GM12878 (cell line): Measurements from ENCODE around the gene PROX1. TPM values are rescaled to one million over a fixed set of nuclear protein-coding genes. Genes with fewer than 3 reads are reported as not detected.

ENCODE experiments used
- ATAC-seq: fragments of 200-7000 bp; cut with Tn5 transposase; 3 replicates; pipeline ENCODE4 v1.9.1; 2020; ENCODE audit warnings: mild to moderate bottlenecking, moderate library complexity
- BruUV-seq: library from RNA; stranded (reverse); fragments of 400-500 nt; replicated peaks from 2 replicates; lab custom pipeline; 2021; lab: Mats Ljungman, UMichigan
- CTCF ChIA-PET: fragments of 300-600 bp; sonication (Branson Sonifier 250); formaldehyde crosslinking; extraction: SDS; loops from one replicate; lab custom pipeline; 2021; ENCODE audit warnings: inconsistent platforms; lab: Yijun Ruan, JAX
- POLR2A ChIA-PET: fragments of 350-600 bp; formaldehyde crosslinking; extraction: SDS; loops from one replicate; lab custom pipeline; 2021; ENCODE audit warnings: inconsistent platforms; lab: Charles Lee
- RAD21 ChIA-PET: fragments of 300-600 bp; sonication (Branson Sonifier 250); formaldehyde crosslinking; loops from one replicate; lab custom pipeline; 2023; ENCODE audit warnings: antibody characterized with exemption; ENCODE audit not compliant: unreplicated experiment; lab: Charles Lee
- SMC1A ChIA-PET: fragments of 300-600 bp; sonication (Branson Sonifier 250); formaldehyde crosslinking; loops from one replicate; lab custom pipeline; 2023; ENCODE audit not compliant: unreplicated experiment, uncharacterized antibody; lab: Charles Lee
- DNase-seq: peaks from one replicate; pipeline ENCODE4 v3.0.0-alpha.2; 2011; ENCODE audit warnings: low read depth, low spot score
- FAIRE-seq: peaks from 3 replicates; lab custom pipeline; 2011; peaks lifted over from hg19 to GRCh38; lab: Jason Lieb, UNC
- H2AFZ ChIP-seq: 2 replicates; pipeline ENCODE4 v1.6.0; 2011; ENCODE audit warnings: low read depth, low read length, control low read depth; ENCODE audit not compliant: control insufficient read depth
- H3K27ac ChIP-seq: 2 replicates; pipeline ENCODE4 v1.5.1; 2011; ENCODE audit warnings: control low read depth; ENCODE audit not compliant: control insufficient read depth, insufficient read depth
- H3K27me3 ChIP-seq, 2 experiments: replicated peaks in 1 of 2; 2 replicates each; pipeline versions ENCODE4 v1.6.0 to v1.6.1; 2011; ENCODE audit warnings: low read length in 1 of 2; ENCODE audit not compliant: control insufficient read depth in 2 of 2, insufficient read depth in 2 of 2
- H3K36me3 ChIP-seq, 2 experiments: 2 replicates each; pipeline ENCODE4 v1.5.1; 2011; ENCODE audit warnings: low read length in 1 of 2; ENCODE audit not compliant: control insufficient read depth in 2 of 2, insufficient read depth in 2 of 2
- H3K4me1 ChIP-seq: 2 replicates; pipeline ENCODE4 v1.6.1; 2011; ENCODE audit warnings: mild to moderate bottlenecking, low read length, moderate library complexity, mixed read lengths; ENCODE audit not compliant: control insufficient read depth, insufficient read depth
- H3K4me2 ChIP-seq: 2 replicates; pipeline ENCODE4 v1.6.0; 2011; ENCODE audit warnings: control low read depth; ENCODE audit not compliant: control insufficient read depth, insufficient read depth
- H3K4me3 ChIP-seq: fragments of 200-600 bp; sonication (generic); 2 replicates; pipeline ENCODE4 v1.5.1; 2016
- H3K79me2 ChIP-seq: 2 replicates; pipeline ENCODE4 v1.6.0; 2011; ENCODE audit warnings: low read length; ENCODE audit not compliant: control insufficient read depth, insufficient read depth
- H3K9ac ChIP-seq: 2 replicates; pipeline ENCODE4 v1.8.0; 2011; ENCODE audit warnings: low read length, control low read depth, mixed read lengths; ENCODE audit not compliant: control insufficient read depth, insufficient read depth
- H3K9me3 ChIP-seq: replicated peaks from 3 replicates; pipeline ENCODE4 v1.5.1; 2011; ENCODE audit warnings: mild to moderate bottlenecking, low read length; ENCODE audit not compliant: control insufficient read depth, insufficient read depth
- H4K20me1 ChIP-seq: 2 replicates; pipeline ENCODE4 v1.6.0; 2011; ENCODE audit not compliant: control insufficient read depth, insufficient read depth
- BCL11A ChIP-seq: IDR thresholded peaks from 2 replicates; pipeline ENCODE4 v1.6.1; 2011; ENCODE audit warnings: low read depth, low read length
- CBX3 ChIP-seq: fragments of 200-600 bp; sonication (generic); IDR thresholded peaks from 2 replicates; pipeline ENCODE4 v1.6.1; 2016; ENCODE audit warnings: low read depth, borderline replicate concordance
- FOS ChIP-seq: IDR thresholded peaks from 3 replicates; pipeline ENCODE4 v1.6.1; 2011; ENCODE audit warnings: borderline replicate concordance; ENCODE audit not compliant: insufficient read length; ENCODE audit errors: extremely low read depth
- HDAC2 ChIP-seq: fragments of 200-600 bp; sonication (generic); IDR thresholded peaks from 2 replicates; pipeline ENCODE4 v1.6.1; 2017
- NR2C1 ChIP-seq: fragments of 450-650 bp; IDR thresholded peaks from 2 replicates; pipeline ENCODE4 v1.6.1; 2017; ENCODE audit warnings: antibody characterized with exemption, mild to moderate bottlenecking, moderate library complexity
- NR2C2 ChIP-seq: IDR thresholded peaks from 2 replicates; pipeline ENCODE4 v1.6.1; 2011; ENCODE audit warnings: borderline replicate concordance, low read depth; ENCODE audit not compliant: control insufficient read depth, insufficient read length
- PAX8 ChIP-seq: fragments of 450-650 bp; IDR thresholded peaks from 2 replicates; pipeline ENCODE4 v1.6.1; 2017; ENCODE audit warnings: mild to moderate bottlenecking, moderate library complexity
- PBX3 ChIP-seq: IDR thresholded peaks from 2 replicates; pipeline ENCODE4 v1.6.1; 2011; ENCODE audit warnings: mild to moderate bottlenecking, low read depth, low read length, moderate library complexity; ENCODE audit not compliant: insufficient replicate concordance
- POLR2AphosphoS5 ChIP-seq: IDR thresholded peaks from 2 replicates; pipeline ENCODE4 v1.6.1; 2011; ENCODE audit warnings: mild to moderate bottlenecking, low read length, inconsistent platforms
- POU2F2 ChIP-seq: IDR thresholded peaks from 3 replicates; pipeline ENCODE4 v1.6.1; 2011; ENCODE audit warnings: low read depth, mild to moderate bottlenecking, low read length, borderline replicate concordance
- RB1 ChIP-seq: fragments of 450-650 bp; formaldehyde crosslinking; IDR thresholded peaks from 2 replicates; pipeline ENCODE4 v1.6.1; 2017; ENCODE audit warnings: mild to moderate bottlenecking, borderline replicate concordance
- RCOR1 ChIP-seq: conservative IDR thresholded peaks from 2 replicates; pipeline ENCODE4 v1.6.1; 2012; ENCODE audit warnings: low read depth, low read length, improper control_type of control experiment
- SIX5 ChIP-seq: IDR thresholded peaks from 2 replicates; pipeline ENCODE4 v1.6.1; 2011; ENCODE audit warnings: mild to moderate bottlenecking, low read depth, low read length, moderate library complexity; ENCODE audit not compliant: severe bottlenecking
- SRF ChIP-seq, 2 experiments: IDR thresholded peaks; 2 replicates each; pipeline ENCODE4 v1.6.1; 2011; ENCODE audit warnings: low read depth in 2 of 2, low read length in 2 of 2, mild to moderate bottlenecking in 1 of 2, moderate library complexity in 1 of 2
- TARDBP ChIP-seq: IDR thresholded peaks from 2 replicates; pipeline ENCODE4 v1.6.1; 2016; ENCODE audit warnings: borderline replicate concordance
- TCF7 ChIP-seq: IDR thresholded peaks from 2 replicates; pipeline ENCODE4 v1.6.1; 2014; ENCODE audit warnings: antibody characterized with exemption, borderline replicate concordance
- YY1 ChIP-seq: IDR thresholded peaks from 2 replicates; pipeline ENCODE4 v1.6.1; 2011; ENCODE audit warnings: low read depth, mild to moderate bottlenecking, low read length
- ZBTB33 ChIP-seq: fragments of 450-650 bp; IDR thresholded peaks from 2 replicates; pipeline ENCODE4 v1.6.1; 2017; ENCODE audit warnings: mild to moderate bottlenecking
- WGBS: methylation state at CpG from one replicate; pipeline ENCODE4 v1.1.6; 2016; ENCODE audit warnings: low lambda C conversion rate; ENCODE audit not compliant: insufficient replicate concordance, insufficient coverage; ENCODE audit errors: missing lambda C conversion rate; 5-methylcytosine and 5-hydroxymethylcytosine counted together
- in situ Hi-C: fragments of 300-500 bp; cut with MboI; formaldehyde crosslinking; loops from 9 replicates; pipeline ENCODE4 v1.14.3; 2018; ENCODE audit warnings: mixed read lengths
- intact Hi-C: fragments of 100-400 bp; cut with micrococcal nuclease; formaldehyde crosslinking; loops from one replicate; pipeline ENCODE4 v1.14.2; 2022; ENCODE audit not compliant: unreplicated experiment
- polyA plus RNA-seq, 11 experiments: library from polyadenylated mRNA; depleted of rRNA in 4 of 11; unstranded in 6 of 11; stranded (reverse) in 5 of 11; fragments of >200 nt; fragmentation: Nextera tagmentation in 4 of 11; fragmentation: Illumina TruSeq in 1 of 11; extraction: Ambion mirVana in 4 of 11; extraction: Trizol in 1 of 11; gene quantifications; 1 replicate in 1 of 11; 2 replicates in 10 of 11; pipeline versions ENCODE4 v1.2.1 to v1.2.3, GENCODE V29; 2011 to 2016; ENCODE audit warnings: inconsistent platforms in 2 of 11, missing spikeins in 2 of 11, low read depth in 1 of 11
- total RNA-seq, 4 experiments: library from RNA; depleted of rRNA in 3 of 4; stranded (reverse); fragments of >200 nt in 3 of 4; fragmentation: Illumina TruSeq in 1 of 4; extraction: Trizol in 1 of 4; gene quantifications; 2 replicates each; pipeline versions ENCODE4 v1.2.1 to v1.2.3, GENCODE V29; 2013 to 2021
- TF ChIP-seq, protein P1 (sequence below): IDR thresholded peaks from 2 replicates; pipeline ENCODE4 v1.6.1; 2012; ENCODE audit warnings: low read depth, low read length, improper control_type of control experiment

The PROX1 gene
- total and polyA plus RNA-seq, 10 of the 15 experiments (the other 5 are each of a cell fraction or from before 2014, with no cell fraction given) = under 0.01 to 0.44 (median 0.03) TPM; not detected in 4

DNA sequence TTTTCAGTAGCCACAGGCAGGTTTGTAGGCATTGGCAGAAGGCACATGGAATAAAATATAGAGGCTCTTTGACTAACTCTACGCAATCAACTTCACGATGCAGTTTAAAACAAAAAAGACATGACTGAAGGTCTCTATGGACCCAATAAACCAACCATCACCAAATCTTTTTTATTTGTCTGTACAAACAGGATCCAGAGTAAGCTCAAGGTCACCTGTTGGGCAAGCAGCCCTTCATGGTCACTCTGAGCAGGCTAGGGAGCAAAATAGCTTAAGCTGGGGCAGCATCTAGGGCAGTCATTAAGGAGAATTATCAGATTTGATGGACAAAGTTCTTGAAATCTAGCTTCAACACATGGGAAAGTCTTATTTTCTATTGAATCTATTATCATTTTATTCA, 26.8 kb upstream of the PROX1 start:
- CTCF ChIA-PET = no interaction called here
- DNase-seq = no peak
- Histone ChIP-seq H3K27me3 (no peaks in the 10 kb centered on the region), H3K4me3 (no peak overlapping the region), H3K27ac (no peak overlapping the region), H4K20me1 (no peaks in the 10 kb centered on the region), H3K4me2 (no peak overlapping the region), H3K9ac (no peak overlapping the region), H3K4me1 (no peaks in the 10 kb centered on the region), H3K9me3 (no peaks in the 10 kb centered on the region), H3K36me3 (no peaks in the 10 kb centered on the region), H2AFZ (no peak overlapping the region), H3K79me2 (no peaks in the 10 kb centered on the region)
- WGBS = 11% methylated on average over 2 of the region's 2 CpGs
- in situ Hi-C loops (no loop called here), intact Hi-C loops (no loop called here)
- RAD21 ChIA-PET = no interaction called here
- FAIRE-seq = no peak
- BruUV-seq = no TSS peak
- no peak for ATAC-seq
- TF ChIP-seq POLR2AphosphoS5 (no peak), PAX8 (no peak), BCL11A (no peak), TARDBP (no peak), TCF7 (no peak), RB1 (no peak), YY1 (no peak), CBX3 (no peak), NR2C2 (no peak), RCOR1 (no peak), SRF (IDR thresholded peaks at IDR 0.05; ENCODE audit: low read depth in 2 of 2, low read length in 2 of 2) (no peak), HDAC2 (no peak), SIX5 (no peak), POU2F2 (no peak), NR2C1 (no peak), ZBTB33 (no peak), FOS (no peak), PBX3 (no peak)
- TF ChIP-seq, protein P1, sequence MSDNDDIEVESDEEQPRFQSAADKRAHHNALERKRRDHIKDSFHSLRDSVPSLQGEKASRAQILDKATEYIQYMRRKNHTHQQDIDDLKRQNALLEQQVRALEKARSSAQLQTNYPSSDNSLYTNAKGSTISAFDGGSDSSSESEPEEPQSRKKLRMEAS = no peak
- SMC1A ChIA-PET = no interaction called here
- POLR2A ChIA-PET = no interaction called here
